Upper lobe of right lung (tissue), 1 donor: ENCODE data around the gene TASL. TPM values are rescaled to one million over a fixed set of nuclear protein-coding genes. Genes with fewer than 3 reads are reported as not detected.
A peak's percentile ranks its signal among the peaks of the same experiment; 100 is the strongest.

Experiments
- ATAC-seq: fragments of 200-7000 bp; cut with Tn5 transposase; one replicate; pipeline ENCODE4 v1.9.1; 2020; ENCODE audit warnings: mild to moderate bottlenecking, moderate library complexity
- DNase-seq: peaks from one replicate; pipeline ENCODE4 v3.0.0-alpha.2; 2020
- H3K27ac ChIP-seq: fragments of 200-600 bp; one replicate; pipeline ENCODE4 v1.8.0; 2022
- H3K27me3 ChIP-seq: fragments of 200-600 bp; one replicate; pipeline ENCODE4 v1.8.0; 2022; ENCODE audit warnings: mild to moderate bottlenecking
- H3K36me3 ChIP-seq: fragments of 200-600 bp; one replicate; pipeline ENCODE4 v1.8.0; 2022
- H3K4me1 ChIP-seq: fragments of 200-600 bp; one replicate; pipeline ENCODE4 v1.8.0; 2022
- H3K4me3 ChIP-seq: fragments of 200-600 bp; one replicate; pipeline ENCODE4 v1.8.0; 2022; ENCODE audit warnings: mild to moderate bottlenecking
- H3K9me3 ChIP-seq: fragments of 200-600 bp; one replicate; pipeline ENCODE4 v1.8.0; 2022
- intact Hi-C: fragments of 100-400 bp; cut with DNase I; formaldehyde crosslinking; loops from one replicate; pipeline ENCODE4 v1.11.0; 2022
- total RNA-seq: library from RNA; stranded (reverse); fragmentation: NEBNext Ultra II Directional; extraction: Animal tissue kit (Norgen Biotek cat#: 25700); gene quantifications from one replicate; pipeline ENCODE4 v1.2.1, GENCODE V29; 2021
- TF ChIP-seq, protein P1 (sequence below): fragments of 200-600 bp; IDR thresholded peaks from one replicate; pipeline ENCODE4 v1.8.0; 2022; ENCODE audit warnings: antibody characterized with exemption
- donor health status: DM: no; HTN: yes; CAD: no; lungs with severe emphysema.

TASL gene
- total RNA-seq, 1 donor from 2014 or later: 4.0 TPM

DNA sequence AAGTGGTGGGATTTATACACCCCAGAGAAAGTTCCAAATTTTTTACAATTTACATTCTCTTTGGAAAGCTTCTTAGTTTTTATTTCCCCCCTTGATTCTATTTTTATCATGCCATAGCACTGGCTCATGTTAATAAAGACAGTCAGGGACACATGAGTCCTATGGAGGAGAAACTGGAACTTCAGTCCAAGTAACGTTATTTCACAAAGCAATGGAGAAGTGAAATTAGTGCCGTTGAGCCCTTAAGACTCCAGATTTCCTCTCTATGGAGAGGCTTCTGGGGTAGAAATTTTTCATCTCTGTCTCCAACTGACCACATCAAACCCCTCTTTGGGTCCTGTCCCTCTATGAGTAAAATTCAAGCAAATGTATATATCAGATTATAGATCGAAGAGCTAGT, 12.8 kb upstream of the TASL start:
- intact Hi-C loops: no loop called here
- ATAC-seq (peak; percentile 56), DNase-seq (no peak)
- no peak overlapping the region for H3K4me3 ChIP-seq
- H3K36me3 ChIP-seq: no peaks in the 10 kb centered on the region
- H3K27ac ChIP-seq: no peak overlapping the region
- H3K9me3 ChIP-seq: no peaks in the 10 kb centered on the region
- TF ChIP-seq, protein P1, sequence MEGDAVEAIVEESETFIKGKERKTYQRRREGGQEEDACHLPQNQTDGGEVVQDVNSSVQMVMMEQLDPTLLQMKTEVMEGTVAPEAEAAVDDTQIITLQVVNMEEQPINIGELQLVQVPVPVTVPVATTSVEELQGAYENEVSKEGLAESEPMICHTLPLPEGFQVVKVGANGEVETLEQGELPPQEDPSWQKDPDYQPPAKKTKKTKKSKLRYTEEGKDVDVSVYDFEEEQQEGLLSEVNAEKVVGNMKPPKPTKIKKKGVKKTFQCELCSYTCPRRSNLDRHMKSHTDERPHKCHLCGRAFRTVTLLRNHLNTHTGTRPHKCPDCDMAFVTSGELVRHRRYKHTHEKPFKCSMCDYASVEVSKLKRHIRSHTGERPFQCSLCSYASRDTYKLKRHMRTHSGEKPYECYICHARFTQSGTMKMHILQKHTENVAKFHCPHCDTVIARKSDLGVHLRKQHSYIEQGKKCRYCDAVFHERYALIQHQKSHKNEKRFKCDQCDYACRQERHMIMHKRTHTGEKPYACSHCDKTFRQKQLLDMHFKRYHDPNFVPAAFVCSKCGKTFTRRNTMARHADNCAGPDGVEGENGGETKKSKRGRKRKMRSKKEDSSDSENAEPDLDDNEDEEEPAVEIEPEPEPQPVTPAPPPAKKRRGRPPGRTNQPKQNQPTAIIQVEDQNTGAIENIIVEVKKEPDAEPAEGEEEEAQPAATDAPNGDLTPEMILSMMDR: no peak
- no peaks in the 10 kb centered on the region for H3K27me3 ChIP-seq
- H3K4me1 ChIP-seq: no peaks in the 10 kb centered on the region

GRCh38 chrX:30589146-30589888, 11.8 kb upstream of the TASL start:
- TF ChIP-seq, protein P1: no peak
- Histone ChIP-seq H3K27ac (peak overlapping the region; percentile 24), H3K4me1 (no peaks in the 10 kb centered on the region), H3K4me3 (no peak overlapping the region), H3K9me3 (no peaks in the 10 kb centered on the region), H3K36me3 (no peaks in the 10 kb centered on the region), H3K27me3 (no peaks in the 10 kb centered on the region)
- ATAC-seq (peak; percentile 17), DNase-seq (no peak)
- intact Hi-C loops: no loop called here

DNA sequence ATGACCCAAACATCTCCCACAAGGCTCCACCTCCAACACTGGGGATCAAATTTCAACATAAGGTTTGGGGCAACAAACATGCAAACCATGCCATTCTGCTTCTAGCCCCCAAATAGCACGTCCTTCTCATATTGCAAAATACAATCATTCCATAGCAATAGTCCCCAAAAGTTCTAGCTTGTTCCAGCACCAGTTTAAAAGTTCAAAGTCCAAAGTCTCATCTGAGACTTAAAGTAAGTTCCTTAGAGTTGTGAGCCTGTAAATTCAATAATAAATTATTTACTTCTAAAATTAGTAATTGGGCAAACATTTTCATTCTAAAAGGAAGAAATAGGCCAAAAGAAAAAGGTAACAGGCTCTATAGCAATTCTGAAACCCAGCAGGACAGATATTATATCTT, 8.9 kb upstream of the TASL start:
- no peaks in the 10 kb centered on the region for H3K4me1 ChIP-seq
- no peaks in the 10 kb centered on the region for H3K27me3 ChIP-seq
- DNase-seq: no peak
- no peak overlapping the region for H3K4me3 ChIP-seq
- H3K36me3 ChIP-seq: no peaks in the 10 kb centered on the region
- no peak overlapping the region for H3K27ac ChIP-seq
- TF ChIP-seq, protein P1: no peak
- ATAC-seq: no peak
- intact Hi-C loops: no loop called here
- H3K9me3 ChIP-seq: no peaks in the 10 kb centered on the region

- DNase-seq: no peak
Measured at GRCh38 chrX:30582664-30583063, 5.1 kb upstream of the TASL start.

GRCh38 chrX:30580641-30581040, 3.1 kb upstream of the TASL start:
- H3K4me1 ChIP-seq: no peaks in the 10 kb centered on the region
- H3K27ac ChIP-seq: no peak overlapping the region
- H3K4me3 ChIP-seq: no peak overlapping the region
- DNase-seq (no peak), ATAC-seq (no peak)
- no peaks in the 10 kb centered on the region for H3K27me3 ChIP-seq
- TF ChIP-seq, protein P1: no peak
- intact Hi-C loops: no loop called here
- no peaks in the 10 kb centered on the region for H3K9me3 ChIP-seq
- no peaks in the 10 kb centered on the region for H3K36me3 ChIP-seq

More at GRCh38 chrX:30582664-30583063, 5.1 kb upstream of the TASL start:
- Histone ChIP-seq H3K9me3 (no peaks in the 10 kb centered on the region), H3K4me3 (no peak overlapping the region), H3K27ac (no peak overlapping the region), H3K27me3 (no peaks in the 10 kb centered on the region), H3K36me3 (no peaks in the 10 kb centered on the region), H3K4me1 (no peaks in the 10 kb centered on the region)
- intact Hi-C loops: no loop called here
- TF ChIP-seq, protein P1: no peak
- no peak for ATAC-seq
